K562 (cell line): ENCODE measurements around the gene DUS4L. TPM values are rescaled to one million over a fixed set of nuclear protein-coding genes. Genes with fewer than 3 reads are reported as not detected.

Experiments
- ATAC-seq: fragments of 200-7000 bp; cut with Tn5 transposase; 3 replicates; pipeline ENCODE4 v1.9.1; 2020; ENCODE audit warnings: moderate library complexity
- BruUV-seq: library from RNA; stranded (reverse); fragments of 400-500 nt; replicated peaks from 2 replicates; lab custom pipeline; 2021; lab: Mats Ljungman, UMichigan
- CTCF ChIA-PET: fragments of 300-600 bp; formaldehyde crosslinking; extraction: SDS; loops from one replicate; lab custom pipeline; 2021; ENCODE audit warnings: low intra/inter-chr PET ratio; lab: Yijun Ruan, JAX
- POLR2A ChIA-PET: fragments of 300-600, 350-650 bp; sonication (Branson Sonifier 250); formaldehyde crosslinking; extraction: SDS; loops from one replicate; lab custom pipeline; 2021; ENCODE audit warnings: antibody characterized with exemption, inconsistent platforms; lab: Yijun Ruan, JAX
- DNase-seq, 4 experiments: peaks; one replicate each; pipeline versions ENCODE4 v3.0.0 to v3.0.0-alpha.2; 2011 to 2018; ENCODE audit warnings: low spot score in 3 of 4, mixed read lengths in 3 of 4; ENCODE audit errors: extremely low read depth in 1 of 4
- FAIRE-seq: peaks from 2 replicates; lab custom pipeline; 2011; peaks lifted over from hg19 to GRCh38; lab: Jason Lieb, UNC
- H2AFZ ChIP-seq: 2 replicates; pipeline ENCODE4 v1.6.0; 2011; ENCODE audit warnings: low read depth, low read length, control low read depth, inconsistent platforms
- H3K27ac ChIP-seq: fragments of 200-600 bp; 3 replicates; pipeline ENCODE4 v1.8.0; 2011; ENCODE audit warnings: low read depth, mild to moderate bottlenecking, control low read depth, inconsistent platforms, low read length, moderate library complexity, mixed read lengths; ENCODE audit errors: extremely low read depth
- H3K27me3 ChIP-seq, 2 experiments: fragments of 300-600 bp in 1 of 2; 2 replicates in 1 of 2; 3 replicates in 1 of 2; pipeline versions ENCODE4 v1.6.0 to v1.8.0; 2011; ENCODE audit warnings: inconsistent platforms in 2 of 2, low read length in 2 of 2, mild to moderate bottlenecking in 1 of 2, mixed read lengths in 1 of 2, moderate library complexity in 1 of 2; ENCODE audit not compliant: control insufficient read depth in 2 of 2, insufficient read depth in 2 of 2
- H3K36me3 ChIP-seq: fragments of 300-600 bp; 3 replicates; pipeline ENCODE4 v1.8.0; 2011; ENCODE audit warnings: mild to moderate bottlenecking, low read length, inconsistent platforms; ENCODE audit not compliant: control insufficient read depth, insufficient read depth
- H3K4me1 ChIP-seq, 2 experiments: fragments of 200-600 bp in 1 of 2; replicated peaks in 1 of 2; 2 replicates in 1 of 2; 3 replicates in 1 of 2; pipeline versions ENCODE4 v1.5.1 to v1.8.0; 2011; ENCODE audit warnings: inconsistent platforms in 2 of 2, low read length in 2 of 2, mild to moderate bottlenecking in 1 of 2, mixed read lengths in 1 of 2, moderate library complexity in 1 of 2; ENCODE audit not compliant: control insufficient read depth in 2 of 2, insufficient read depth in 2 of 2
- H3K4me2 ChIP-seq: 2 replicates; pipeline ENCODE4 v1.6.1; 2011; ENCODE audit warnings: low read length, control low read depth, inconsistent platforms, mixed read lengths; ENCODE audit not compliant: insufficient read depth
- H3K4me3 ChIP-seq: fragments of 200-600 bp; sonication (generic), shearing (Covaris generic); 2 replicates; pipeline ENCODE4 v1.5.1; 2016; ENCODE audit warnings: control low read depth, inconsistent platforms
- H3K79me2 ChIP-seq: fragments of 200-600 bp; 3 replicates; pipeline ENCODE4 v1.8.0; 2011; ENCODE audit warnings: low read length, inconsistent platforms; ENCODE audit not compliant: control insufficient read depth, insufficient read depth
- H3K9ac ChIP-seq, 2 experiments: 2 replicates each; pipeline versions ENCODE4 v1.6.0 to v1.6.1; 2011; ENCODE audit warnings: low read depth in 2 of 2, low read length in 2 of 2, control low read depth in 1 of 2, inconsistent platforms in 1 of 2, mild to moderate bottlenecking in 1 of 2, mixed read lengths in 1 of 2; ENCODE audit not compliant: insufficient read depth in 1 of 2
- H3K9me1 ChIP-seq: one replicate; pipeline ENCODE4 v1.6.0; 2011; ENCODE audit warnings: inconsistent platforms, mild to moderate bottlenecking, low read length, moderate library complexity; ENCODE audit not compliant: control insufficient read depth, insufficient read depth
- H3K9me3 ChIP-seq: replicated peaks from 2 replicates; pipeline ENCODE4 v1.5.1; 2011; ENCODE audit warnings: low read depth, low read length, inconsistent platforms; ENCODE audit not compliant: control insufficient read depth, insufficient read depth
- H4K20me1 ChIP-seq: replicated peaks from 2 replicates; pipeline ENCODE4 v1.6.1; 2011; ENCODE audit warnings: low read length, inconsistent platforms, mixed read lengths; ENCODE audit not compliant: control insufficient read depth, insufficient read depth
- CTCFL ChIP-seq: IDR thresholded peaks from 2 replicates; pipeline ENCODE4 v1.6.1; 2011; ENCODE audit warnings: borderline replicate concordance, low read depth, mild to moderate bottlenecking, moderate library complexity, low read length; ENCODE audit not compliant: insufficient read depth, poor library complexity, severe bottlenecking
- FOXA3 ChIP-seq, 2 experiments: fragments of 450-650 bp in 1 of 2; sonication (generic) in 1 of 2; formaldehyde crosslinking; IDR thresholded peaks in 1 of 2; conservative IDR thresholded peaks in 1 of 2; 2 replicates each; pipeline versions ENCODE4 v1.4.0 to v1.8.0; 2020 to 2022; ENCODE audit warnings: mild to moderate bottlenecking in 2 of 2, missing genetic modification reagents in 1 of 2
- HDGF ChIP-seq: fragments of 450-650 bp; IDR thresholded peaks from 2 replicates; pipeline ENCODE4 v1.6.1; 2016
- LEF1 ChIP-seq: fragments of 450-650 bp; IDR thresholded peaks from 2 replicates; pipeline ENCODE4 v1.6.1; 2016; ENCODE audit warnings: mild to moderate bottlenecking
- POLR2AphosphoS5 ChIP-seq: IDR thresholded peaks from 2 replicates; pipeline ENCODE4 v1.6.1; 2011; ENCODE audit warnings: mild to moderate bottlenecking, low read depth, low read length, moderate library complexity; ENCODE audit not compliant: control insufficient read depth, insufficient read depth
- SUPT5H ChIP-seq: fragments of 450-650 bp; IDR thresholded peaks from 2 replicates; pipeline ENCODE4 v1.6.1; 2016
- ZBTB9 ChIP-seq: fragments of 450-650 bp; formaldehyde crosslinking; IDR thresholded peaks from 2 replicates; pipeline ENCODE4 v1.4.0; 2020; ENCODE audit warnings: mild to moderate bottlenecking, moderate library complexity
- ZC3H4 ChIP-seq: sonication (generic); formaldehyde crosslinking; IDR thresholded peaks from 2 replicates; pipeline ENCODE4 v1.9.0; 2021; ENCODE audit warnings: missing genetic modification reagents, borderline replicate concordance
- ZEB2 ChIP-seq: fragments of 450-650 bp; IDR thresholded peaks from 2 replicates; pipeline ENCODE4 v1.6.1; 2016
- WGBS: fragments of 100-300 bp; shearing (Covaris generic); methylation state at CpG from one replicate; pipeline ENCODE4 v1.1.6; 2016; ENCODE audit warnings: low coverage, mixed read lengths; ENCODE audit not compliant: insufficient coverage; ENCODE audit errors: missing lambda C conversion rate; 5-methylcytosine and 5-hydroxymethylcytosine counted together
- in situ Hi-C: fragments of 300-500 bp; cut with MboI; formaldehyde crosslinking; loops from 4 replicates; pipeline ENCODE4 v1.15.0; 2018; ENCODE audit warnings: inconsistent platforms, mixed read lengths
- intact Hi-C: fragments of 100-400 bp; cut with micrococcal nuclease; formaldehyde crosslinking; loops from 2 replicates; pipeline ENCODE4 v1.14.2; 2022
- polyA plus RNA-seq, 8 experiments: library from polyadenylated mRNA; depleted of rRNA in 4 of 8; stranded (reverse) in 5 of 8; unstranded in 3 of 8; fragments of >200 nt; fragmentation: Nextera tagmentation in 2 of 8; fragmentation: Illumina TruSeq in 1 of 8; extraction: Ambion mirVana in 2 of 8; extraction: Trizol in 1 of 8; gene quantifications; 2 replicates each; pipeline versions ENCODE4 v1.2.1 to v1.2.3, GENCODE V29; 2011 to 2014; ENCODE audit warnings: inconsistent platforms in 1 of 8, missing spikeins in 1 of 8
- total RNA-seq, 7 experiments: library from RNA; depleted of rRNA in 6 of 7; stranded (reverse); fragments of >200 nt in 6 of 7; fragmentation: Illumina TruSeq in 2 of 7; extraction: Trizol in 2 of 7; gene quantifications; 2 replicates each; pipeline versions ENCODE4 v1.2.1 to v1.2.3, GENCODE V29; 2011 to 2021; ENCODE audit warnings: low replicate concordance in 1 of 7

The DUS4L gene
- total and polyA plus RNA-seq, 9 of the 15 experiments (the other 6 are each of a cell fraction or from before 2014, with no cell fraction given): 12.2 to 33.6 (median 28.6) TPM

GRCh38 chr7:107527196-107527595 is 36.6 kb upstream of the DUS4L start:
- no peak for DNase-seq
- ChIA-PET POLR2A (interaction anchor here (1.2 kb wide), 1 partner anchor 36 kb away, joined by 5 read pairs; the partner anchor contains the start of genes COG5 and DUS4L), CTCF (no interaction called here)
- no peak for FAIRE-seq
- Histone ChIP-seq H3K9me3 (no peaks in the 10 kb centered on the region), H3K9me1 (no peaks in the 10 kb centered on the region), H2AFZ (no peak overlapping the region), H3K79me2 (peaks cover 9% of the 10 kb centered on the region; the same call in 1 of the 3 replicates), H4K20me1 (no peaks in the 10 kb centered on the region), H3K27me3 (no peaks in the 10 kb centered on the region), H3K9ac (no peak overlapping the region), H3K4me3 (no peak overlapping the region), H3K27ac (no peak overlapping the region), H3K4me1 (no peaks in the 10 kb centered on the region), H3K36me3 (peaks cover 31% of the 10 kb centered on the region; the same call in 2 of the 3 replicates), H3K4me2 (no peak overlapping the region)
- whole genome bisulfite sequencing: 67% methylated on average over 3 of the region's 3 CpGs
- BruUV-seq: no TSS peak
- intact Hi-C loops (no loop called here), in situ Hi-C loops (no loop called here)
- ATAC-seq: no peak
- TF ChIP-seq POLR2AphosphoS5: no peak
- no peak for TF ChIP-seq ZC3H4 (CRISPR knock-in tag)
- no peak for TF ChIP-seq SUPT5H
- TF ChIP-seq HDGF: no peak
- no peak for TF ChIP-seq LEF1
- TF ChIP-seq ZEB2: no peak
- no peak for TF ChIP-seq FOXA3 (CRISPR knock-in tag; conservative IDR thresholded peaks at IDR 0.05 in 1 of 2, IDR thresholded peaks at IDR 0.05 in 1 of 2)
- TF ChIP-seq CTCFL: no peak
- no peak for TF ChIP-seq ZBTB9 (CRISPR knock-in tag)
